HepG2 (cell line): Measurements from ENCODE around the gene JAGN1. TPM values are rescaled to one million over a fixed set of nuclear protein-coding genes. Genes with fewer than 3 reads are reported as not detected.

Source experiments
- GABPB1 ChIP-seq: IDR thresholded peaks from 2 replicates; pipeline ENCODE4 v1.6.1; 2016; ENCODE audit warnings: mild to moderate bottlenecking, missing genetic modification reagents, moderate library complexity, missing compliant biosample characterization
- HDAC1 ChIP-seq: sonication (generic); formaldehyde crosslinking; IDR thresholded peaks from 2 replicates; pipeline ENCODE4 v1.5.1; 2020; ENCODE audit warnings: mild to moderate bottlenecking, missing genetic modification reagents
- HNRNPK ChIP-seq: fragments of 200-400 bp; formaldehyde crosslinking; IDR thresholded peaks from 2 replicates; pipeline ENCODE4 v1.6.1; 2018; ENCODE audit warnings: low read length, low read depth, moderate library complexity, mild to moderate bottlenecking; ENCODE audit not compliant: poor library complexity, severe bottlenecking
- KMT2A ChIP-seq: sonication (generic); formaldehyde crosslinking; IDR thresholded peaks from 2 replicates; pipeline ENCODE4 v1.4.0; 2020; ENCODE audit warnings: missing genetic modification reagents
- ONECUT2 ChIP-seq: sonication (generic); formaldehyde crosslinking; IDR thresholded peaks from 2 replicates; pipeline ENCODE4 v1.4.0; 2020; ENCODE audit warnings: missing genetic modification reagents
- PAF1 ChIP-seq: IDR thresholded peaks from 2 replicates; pipeline ENCODE4 v1.6.1; 2016; ENCODE audit warnings: missing genetic modification reagents, missing compliant biosample characterization
- REPIN1 ChIP-seq: sonication (generic); formaldehyde crosslinking; IDR thresholded peaks from 2 replicates; pipeline ENCODE4 v1.8.0; 2022; ENCODE audit warnings: missing genetic modification reagents, low read depth, mild to moderate bottlenecking, borderline replicate concordance
- SMYD3 ChIP-seq: sonication (generic); formaldehyde crosslinking; IDR thresholded peaks from 2 replicates; pipeline ENCODE4 v1.8.1; 2023; ENCODE audit warnings: mild to moderate bottlenecking, missing genetic modification reagents
- SRSF4 ChIP-seq: fragments of 200-400 bp; formaldehyde crosslinking; IDR thresholded peaks from one replicate; pipeline ENCODE4 v1.6.1; 2018; ENCODE audit warnings: mild to moderate bottlenecking, low read depth, low read length, moderate library complexity; ENCODE audit not compliant: poor library complexity, severe bottlenecking
- SSRP1 ChIP-seq: IDR thresholded peaks from 2 replicates; pipeline ENCODE4 v1.6.1; 2016; ENCODE audit warnings: control low read depth
- ZC3H4 ChIP-seq: sonication (generic); formaldehyde crosslinking; IDR thresholded peaks from 2 replicates; pipeline ENCODE4 v1.4.0; 2020; ENCODE audit warnings: missing genetic modification reagents, borderline replicate concordance
- ZKSCAN5 ChIP-seq: sonication (generic); formaldehyde crosslinking; IDR thresholded peaks from 2 replicates; pipeline ENCODE4 v1.5.1; 2020; ENCODE audit warnings: mild to moderate bottlenecking, missing genetic modification reagents
- ZNF335 ChIP-seq: sonication (generic); formaldehyde crosslinking; IDR thresholded peaks from 2 replicates; pipeline ENCODE4 v1.4.0; 2020; ENCODE audit warnings: missing genetic modification reagents
- ZNF780A ChIP-seq: sonication (generic); formaldehyde crosslinking; IDR thresholded peaks from 2 replicates; pipeline ENCODE4 v1.8.0; 2022; ENCODE audit warnings: mild to moderate bottlenecking, missing genetic modification reagents, moderate library complexity
- ZNF781 ChIP-seq: sonication (generic); formaldehyde crosslinking; IDR thresholded peaks from 2 replicates; pipeline ENCODE4 v1.5.1; 2020; ENCODE audit warnings: borderline replicate concordance, mild to moderate bottlenecking, missing genetic modification reagents; ENCODE audit errors: not compliant biosample characterization
- polyA plus RNA-seq, 8 experiments: library from polyadenylated mRNA; depleted of rRNA in 3 of 8; stranded (reverse) in 7 of 8; unstranded in 1 of 8; fragments of >200 nt; fragmentation: Illumina TruSeq in 4 of 8; extraction: Trizol in 4 of 8; gene quantifications; 2 replicates each; pipeline versions ENCODE4 v1.2.1 to v1.2.3, GENCODE V29; 2011 to 2016; ENCODE audit warnings: low read depth in 4 of 8, missing spikeins in 1 of 8, mixed read lengths in 1 of 8; ENCODE audit not compliant: insufficient read depth in 1 of 8
- total RNA-seq, 5 experiments: library from RNA; depleted of rRNA; stranded (reverse); fragments of >200 nt; fragmentation: Illumina TruSeq; extraction: Trizol; gene quantifications; 2 replicates each; pipeline ENCODE4 v1.2.3, GENCODE V29; 2016; ENCODE audit warnings: low read depth in 1 of 5
- TF ChIP-seq, protein P1 (sequence below): sonication (generic); formaldehyde crosslinking; IDR thresholded peaks from 2 replicates; pipeline ENCODE4 v1.5.0; 2020; ENCODE audit warnings: mild to moderate bottlenecking, missing genetic modification reagents
- TF ChIP-seq, protein P2 (sequence below): sonication (generic); formaldehyde crosslinking; conservative IDR thresholded peaks from 2 replicates; pipeline ENCODE4 v1.4.0; 2020; ENCODE audit warnings: missing genetic modification reagents
- TF ChIP-seq, protein P3 (sequence below): sonication (generic); formaldehyde crosslinking; IDR thresholded peaks from 2 replicates; pipeline ENCODE4 v1.8.0; 2022; ENCODE audit warnings: missing genetic modification reagents, mild to moderate bottlenecking, moderate library complexity, borderline replicate concordance
- TF ChIP-seq, protein P4 (sequence below): sonication (generic); formaldehyde crosslinking; IDR thresholded peaks from 2 replicates; pipeline ENCODE4 v1.5.0; 2020; ENCODE audit warnings: missing genetic modification reagents
- TF ChIP-seq, protein P5 (sequence below): sonication (generic); formaldehyde crosslinking; IDR thresholded peaks from 2 replicates; pipeline ENCODE4 v1.4.0; 2020; ENCODE audit warnings: mild to moderate bottlenecking, missing genetic modification reagents, borderline replicate concordance

JAGN1 gene
- total and polyA plus RNA-seq, 2 of the 13 experiments (the other 11 are each of a cell fraction or from before 2014, with no cell fraction given) = 49.9 to 50.9 TPM

DNA sequence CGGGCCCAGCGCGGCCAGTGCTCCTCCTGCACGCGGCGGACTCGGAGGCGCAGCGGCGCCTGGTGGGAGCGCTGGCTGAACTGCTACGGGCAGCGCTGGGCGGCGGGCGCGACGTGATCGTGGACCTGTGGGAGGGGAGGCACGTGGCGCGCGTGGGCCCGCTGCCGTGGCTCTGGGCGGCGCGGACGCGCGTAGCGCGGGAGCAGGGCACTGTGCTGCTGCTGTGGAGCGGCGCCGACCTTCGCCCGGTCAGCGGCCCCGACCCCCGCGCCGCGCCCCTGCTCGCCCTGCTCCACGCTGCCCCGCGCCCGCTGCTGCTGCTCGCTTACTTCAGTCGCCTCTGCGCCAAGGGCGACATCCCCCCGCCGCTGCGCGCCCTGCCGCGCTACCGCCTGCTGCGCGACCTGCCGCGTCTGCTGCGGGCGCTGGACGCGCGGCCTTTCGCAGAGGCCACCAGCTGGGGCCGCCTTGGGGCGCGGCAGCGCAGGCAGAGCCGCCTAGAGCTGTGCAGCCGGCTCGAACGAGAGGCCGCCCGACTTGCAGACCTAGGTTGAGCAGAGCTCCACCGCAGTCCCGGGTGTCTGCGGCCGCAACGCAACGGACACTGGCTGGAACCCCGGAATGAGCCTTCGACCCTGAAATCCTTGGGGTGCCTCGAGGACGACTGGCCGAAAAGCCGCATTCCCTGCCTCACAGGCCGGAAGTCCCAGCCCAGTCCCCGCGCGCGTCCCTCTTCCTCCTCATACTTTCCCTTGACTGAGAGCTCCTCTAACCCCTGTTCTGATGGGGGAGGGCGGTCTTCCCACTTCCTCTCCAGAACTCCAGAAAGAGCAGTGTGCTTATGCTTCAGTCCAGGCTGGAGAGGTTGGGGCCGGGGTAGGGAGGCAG lies 25.1 kb downstream of the JAGN1 start (continued):
- TF ChIP-seq, protein P1, sequence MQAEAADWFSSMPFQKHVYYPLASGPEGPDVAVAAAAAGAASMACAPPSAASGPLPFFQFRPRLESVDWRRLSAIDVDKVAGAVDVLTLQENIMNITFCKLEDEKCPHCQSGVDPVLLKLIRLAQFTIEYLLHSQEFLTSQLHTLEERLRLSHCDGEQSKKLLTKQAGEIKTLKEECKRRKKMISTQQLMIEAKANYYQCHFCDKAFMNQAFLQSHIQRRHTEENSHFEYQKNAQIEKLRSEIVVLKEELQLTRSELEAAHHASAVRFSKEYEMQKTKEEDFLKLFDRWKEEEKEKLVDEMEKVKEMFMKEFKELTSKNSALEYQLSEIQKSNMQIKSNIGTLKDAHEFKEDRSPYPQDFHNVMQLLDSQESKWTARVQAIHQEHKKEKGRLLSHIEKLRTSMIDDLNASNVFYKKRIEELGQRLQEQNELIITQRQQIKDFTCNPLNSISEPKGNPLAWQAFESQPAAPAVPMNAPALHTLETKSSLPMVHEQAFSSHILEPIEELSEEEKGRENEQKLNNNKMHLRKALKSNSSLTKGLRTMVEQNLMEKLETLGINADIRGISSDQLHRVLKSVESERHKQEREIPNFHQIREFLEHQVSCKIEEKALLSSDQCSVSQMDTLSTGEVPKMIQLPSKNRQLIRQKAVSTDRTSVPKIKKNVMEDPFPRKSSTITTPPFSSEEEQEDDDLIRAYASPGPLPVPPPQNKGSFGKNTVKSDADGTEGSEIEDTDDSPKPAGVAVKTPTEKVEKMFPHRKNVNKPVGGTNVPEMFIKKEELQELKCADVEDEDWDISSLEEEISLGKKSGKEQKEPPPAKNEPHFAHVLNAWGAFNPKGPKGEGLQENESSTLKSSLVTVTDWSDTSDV (CRISPR knock-in tag) = peak; percentile 82; the same call in 1 of the 2 replicates
- TF ChIP-seq HNRNPK = no peak
- TF ChIP-seq KMT2A (CRISPR knock-in tag) = peak; percentile 57; the same call in 1 of the 2 replicates
- TF ChIP-seq, protein P2, sequence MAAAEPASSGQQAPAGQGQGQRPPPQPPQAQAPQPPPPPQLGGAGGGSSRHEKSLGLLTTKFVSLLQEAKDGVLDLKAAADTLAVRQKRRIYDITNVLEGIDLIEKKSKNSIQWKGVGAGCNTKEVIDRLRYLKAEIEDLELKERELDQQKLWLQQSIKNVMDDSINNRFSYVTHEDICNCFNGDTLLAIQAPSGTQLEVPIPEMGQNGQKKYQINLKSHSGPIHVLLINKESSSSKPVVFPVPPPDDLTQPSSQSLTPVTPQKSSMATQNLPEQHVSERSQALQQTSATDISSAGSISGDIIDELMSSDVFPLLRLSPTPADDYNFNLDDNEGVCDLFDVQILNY (CRISPR knock-in tag) = peak; percentile 66; the same call in 1 of the 2 replicates
- no peak for TF ChIP-seq PAF1
- TF ChIP-seq ZNF780A (CRISPR knock-in tag) = no peak
- peak; percentile 33; the same call in 1 of the 2 replicates for TF ChIP-seq SMYD3 (CRISPR knock-in tag)
- TF ChIP-seq, protein P3, sequence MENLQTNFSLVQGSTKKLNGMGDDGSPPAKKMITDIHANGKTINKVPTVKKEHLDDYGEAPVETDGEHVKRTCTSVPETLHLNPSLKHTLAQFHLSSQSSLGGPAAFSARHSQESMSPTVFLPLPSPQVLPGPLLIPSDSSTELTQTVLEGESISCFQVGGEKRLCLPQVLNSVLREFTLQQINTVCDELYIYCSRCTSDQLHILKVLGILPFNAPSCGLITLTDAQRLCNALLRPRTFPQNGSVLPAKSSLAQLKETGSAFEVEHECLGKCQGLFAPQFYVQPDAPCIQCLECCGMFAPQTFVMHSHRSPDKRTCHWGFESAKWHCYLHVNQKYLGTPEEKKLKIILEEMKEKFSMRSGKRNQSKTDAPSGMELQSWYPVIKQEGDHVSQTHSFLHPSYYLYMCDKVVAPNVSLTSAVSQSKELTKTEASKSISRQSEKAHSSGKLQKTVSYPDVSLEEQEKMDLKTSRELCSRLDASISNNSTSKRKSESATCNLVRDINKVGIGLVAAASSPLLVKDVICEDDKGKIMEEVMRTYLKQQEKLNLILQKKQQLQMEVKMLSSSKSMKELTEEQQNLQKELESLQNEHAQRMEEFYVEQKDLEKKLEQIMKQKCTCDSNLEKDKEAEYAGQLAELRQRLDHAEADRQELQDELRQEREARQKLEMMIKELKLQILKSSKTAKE (CRISPR knock-in tag) = 0 out of 2 replicates have a peak, but pooled peaks have one; percentile 52
- no peak for TF ChIP-seq ZKSCAN5 (CRISPR knock-in tag)
- TF ChIP-seq ZNF335 (CRISPR knock-in tag) = 0 out of 2 replicates have a peak, but pooled peaks have one; percentile 36
- no peak for TF ChIP-seq ONECUT2 (CRISPR knock-in tag)
- TF ChIP-seq, protein P4, sequence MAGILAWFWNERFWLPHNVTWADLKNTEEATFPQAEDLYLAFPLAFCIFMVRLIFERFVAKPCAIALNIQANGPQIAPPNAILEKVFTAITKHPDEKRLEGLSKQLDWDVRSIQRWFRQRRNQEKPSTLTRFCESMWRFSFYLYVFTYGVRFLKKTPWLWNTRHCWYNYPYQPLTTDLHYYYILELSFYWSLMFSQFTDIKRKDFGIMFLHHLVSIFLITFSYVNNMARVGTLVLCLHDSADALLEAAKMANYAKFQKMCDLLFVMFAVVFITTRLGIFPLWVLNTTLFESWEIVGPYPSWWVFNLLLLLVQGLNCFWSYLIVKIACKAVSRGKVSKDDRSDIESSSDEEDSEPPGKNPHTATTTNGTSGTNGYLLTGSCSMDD = no peak
- TF ChIP-seq ZC3H4 (CRISPR knock-in tag) = peak; percentile 78
- TF ChIP-seq ZNF781 (CRISPR knock-in tag) = peak; percentile 18
- no peak for TF ChIP-seq SRSF4
- peak; percentile 57; the same call in 1 of the 2 replicates for TF ChIP-seq REPIN1 (CRISPR knock-in tag)
- peak; percentile 83 for TF ChIP-seq GABPB1 (CRISPR knock-in tag)
- TF ChIP-seq HDAC1 (CRISPR knock-in tag) = peak; percentile 81
- no peak for TF ChIP-seq SSRP1 (CRISPR knock-in tag)
- TF ChIP-seq, protein P5, sequence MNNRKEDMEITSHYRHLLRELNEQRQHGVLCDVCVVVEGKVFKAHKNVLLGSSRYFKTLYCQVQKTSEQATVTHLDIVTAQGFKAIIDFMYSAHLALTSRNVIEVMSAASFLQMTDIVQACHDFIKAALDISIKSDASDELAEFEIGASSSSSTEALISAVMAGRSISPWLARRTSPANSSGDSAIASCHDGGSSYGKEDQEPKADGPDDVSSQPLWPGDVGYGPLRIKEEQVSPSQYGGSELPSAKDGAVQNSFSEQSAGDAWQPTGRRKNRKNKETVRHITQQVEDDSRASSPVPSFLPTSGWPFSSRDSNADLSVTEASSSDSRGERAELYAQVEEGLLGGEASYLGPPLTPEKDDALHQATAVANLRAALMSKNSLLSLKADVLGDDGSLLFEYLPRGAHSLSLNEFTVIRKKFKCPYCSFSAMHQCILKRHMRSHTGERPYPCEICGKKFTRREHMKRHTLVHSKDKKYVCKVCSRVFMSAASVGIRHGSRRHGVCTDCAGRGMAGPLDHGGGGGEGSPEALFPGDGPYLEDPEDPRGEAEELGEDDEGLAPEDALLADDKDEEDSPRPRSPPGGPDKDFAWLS (CRISPR knock-in tag) = no peak
